Mammary epithelial cell (primary cell): ENCODE results near the gene PAIP2.

Source experiments
- EZH2 ChIP-seq: IDR thresholded peaks from 2 replicates; pipeline ENCODE4 v1.6.1; 2012; ENCODE audit warnings: low read length, inconsistent platforms, borderline replicate concordance
- TF ChIP-seq, protein P1 (sequence below), 2 donors: IDR thresholded peaks in 1 of 2; conservative IDR thresholded peaks in 1 of 2; 2 replicates each; pipeline ENCODE4 v1.5.1; 2011 to 2012; ENCODE audit warnings: inconsistent platforms in 2 of 2, low read length in 2 of 2, mild to moderate bottlenecking in 2 of 2, control low read depth in 1 of 2, low read depth in 1 of 2; ENCODE audit not compliant: insufficient read depth in 1 of 2; ENCODE audit errors: extremely low read depth in 1 of 2

DNA sequence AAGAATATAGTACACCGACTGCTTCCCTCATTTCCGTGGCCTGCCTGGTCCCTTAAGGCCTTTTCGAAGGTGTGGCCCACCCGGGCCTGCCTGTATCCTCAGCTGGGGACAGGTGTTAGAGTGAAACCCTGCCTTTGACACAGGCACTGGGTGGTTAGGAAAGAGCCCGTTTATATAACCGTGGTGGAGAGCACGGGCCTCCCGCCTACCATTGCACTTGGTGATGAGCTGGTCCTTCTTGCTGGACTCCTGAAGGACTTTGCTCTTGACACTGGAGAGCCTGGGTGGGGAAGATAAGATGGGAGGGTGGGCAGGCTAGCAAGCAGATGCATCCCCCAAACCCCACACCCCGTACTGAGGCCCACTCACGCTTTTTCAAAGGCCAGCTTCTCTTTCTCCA lies 59.9 kb downstream of the PAIP2 start:
- TF ChIP-seq EZH2: no peak
- TF ChIP-seq, protein P1, sequence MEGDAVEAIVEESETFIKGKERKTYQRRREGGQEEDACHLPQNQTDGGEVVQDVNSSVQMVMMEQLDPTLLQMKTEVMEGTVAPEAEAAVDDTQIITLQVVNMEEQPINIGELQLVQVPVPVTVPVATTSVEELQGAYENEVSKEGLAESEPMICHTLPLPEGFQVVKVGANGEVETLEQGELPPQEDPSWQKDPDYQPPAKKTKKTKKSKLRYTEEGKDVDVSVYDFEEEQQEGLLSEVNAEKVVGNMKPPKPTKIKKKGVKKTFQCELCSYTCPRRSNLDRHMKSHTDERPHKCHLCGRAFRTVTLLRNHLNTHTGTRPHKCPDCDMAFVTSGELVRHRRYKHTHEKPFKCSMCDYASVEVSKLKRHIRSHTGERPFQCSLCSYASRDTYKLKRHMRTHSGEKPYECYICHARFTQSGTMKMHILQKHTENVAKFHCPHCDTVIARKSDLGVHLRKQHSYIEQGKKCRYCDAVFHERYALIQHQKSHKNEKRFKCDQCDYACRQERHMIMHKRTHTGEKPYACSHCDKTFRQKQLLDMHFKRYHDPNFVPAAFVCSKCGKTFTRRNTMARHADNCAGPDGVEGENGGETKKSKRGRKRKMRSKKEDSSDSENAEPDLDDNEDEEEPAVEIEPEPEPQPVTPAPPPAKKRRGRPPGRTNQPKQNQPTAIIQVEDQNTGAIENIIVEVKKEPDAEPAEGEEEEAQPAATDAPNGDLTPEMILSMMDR (conservative IDR thresholded peaks at IDR 0.05 in 1 of 2, IDR thresholded peaks at IDR 0.05 in 1 of 2; ENCODE audit: extremely low read depth in 1 of 2, insufficient read depth in 1 of 2, low read depth in 1 of 2, low read length in 2 of 2): no peak
